GM23338 (cell line): Measurements from ENCODE around the gene LDLRAD3. TPM values are rescaled to one million over a fixed set of nuclear protein-coding genes. Genes with fewer than 3 reads are reported as not detected.

Experiments
- ATAC-seq: fragments of 200-7000 bp; cut with Tn5 transposase; 3 replicates; pipeline ENCODE4 v1.9.1; 2020
- DNase-seq: peaks from one replicate; pipeline ENCODE4 v3.0.0-alpha.2; 2015; ENCODE audit warnings: low spot score
- H2AFZ ChIP-seq: fragments of 200-600 bp; sonication (generic); 2 replicates; pipeline ENCODE4 v1.8.0; 2016; ENCODE audit warnings: antibody characterized with exemption, mild to moderate bottlenecking, moderate library complexity
- H3F3A ChIP-seq: fragments of 200-600 bp; sonication (generic); replicated peaks from 2 replicates; pipeline ENCODE4 v1.8.0; 2017; ENCODE audit warnings: antibody characterized with exemption, mixed run types, low read depth
- H3K27ac ChIP-seq: fragments of 200-600 bp; sonication (generic); 2 replicates; pipeline ENCODE4 v1.6.1; 2016; ENCODE audit warnings: low read depth
- H3K27me3 ChIP-seq: fragments of 200-600 bp; sonication (generic); 2 replicates; pipeline ENCODE4 v1.8.0; 2016; ENCODE audit warnings: mild to moderate bottlenecking, mixed run types, moderate library complexity; ENCODE audit not compliant: insufficient read depth
- H3K36me3 ChIP-seq: fragments of 200-600 bp; sonication (generic); 2 replicates; pipeline ENCODE4 v1.8.0; 2016; ENCODE audit warnings: mild to moderate bottlenecking; ENCODE audit not compliant: insufficient read depth
- H3K4me1 ChIP-seq: fragments of 200-600 bp; sonication (generic); 2 replicates; pipeline ENCODE4 v1.8.0; 2016; ENCODE audit warnings: mild to moderate bottlenecking, moderate library complexity; ENCODE audit not compliant: insufficient read depth
- H3K4me2 ChIP-seq: fragments of 200-600 bp; sonication (generic); 2 replicates; pipeline ENCODE4 v1.7.1; 2017; ENCODE audit warnings: mixed run types
- H3K4me3 ChIP-seq: fragments of 200-600 bp; sonication (generic); 2 replicates; pipeline ENCODE4 v1.6.1; 2016; ENCODE audit warnings: mixed run types
- H3K79me2 ChIP-seq: fragments of 200-600 bp; sonication (generic); replicated peaks from 2 replicates; pipeline ENCODE4 v1.8.0; 2017; ENCODE audit warnings: mild to moderate bottlenecking; ENCODE audit not compliant: insufficient read depth
- H3K9me2 ChIP-seq: fragments of 200-600 bp; sonication (generic); 2 replicates; pipeline ENCODE4 v1.8.0; 2017; ENCODE audit not compliant: insufficient read depth
- H4K20me1 ChIP-seq: fragments of 200-600 bp; sonication (generic); replicated peaks from 2 replicates; pipeline ENCODE4 v1.8.0; 2017; ENCODE audit warnings: mild to moderate bottlenecking; ENCODE audit not compliant: insufficient read depth
- H3K27ac Mint-ChIP-seq: 2 replicates; pipeline ENCODE4 v1.8.0; 2020; ENCODE audit warnings: inconsistent platforms, mild to moderate bottlenecking, moderate library complexity, mixed read lengths
- H3K27me3 Mint-ChIP-seq: 3 replicates; pipeline ENCODE4 v1.8.0; 2022; ENCODE audit warnings: low read depth, mild to moderate bottlenecking, moderate library complexity, mixed read lengths, inconsistent platforms; ENCODE audit not compliant: insufficient read depth, poor library complexity
- H3K36me3 Mint-ChIP-seq: 3 replicates; pipeline ENCODE4 v1.8.0; 2021; ENCODE audit warnings: low read depth, mild to moderate bottlenecking, inconsistent platforms, moderate library complexity, mixed read lengths
- H3K4me1 Mint-ChIP-seq: 3 replicates; pipeline ENCODE4 v1.8.0; 2020; ENCODE audit warnings: mild to moderate bottlenecking, inconsistent platforms, mixed read lengths
- H3K4me3 Mint-ChIP-seq: 3 replicates; pipeline ENCODE4 v1.8.0; 2021; ENCODE audit warnings: moderate library complexity, mild to moderate bottlenecking, inconsistent platforms, mixed read lengths
- H3K9me3 Mint-ChIP-seq: 3 replicates; pipeline ENCODE4 v1.8.0; 2020; ENCODE audit warnings: moderate library complexity, mild to moderate bottlenecking, inconsistent platforms, mixed read lengths
- CREB1 ChIP-seq: fragments of 250-450 bp; sonication (Bioruptor Pico); IDR thresholded peaks from 2 replicates; pipeline ENCODE4 v1.5.0; 2020; ENCODE audit warnings: low read depth, mild to moderate bottlenecking, moderate library complexity
- EZH2 ChIP-seq: fragments of 200-600 bp; sonication (generic); IDR thresholded peaks from one replicate; pipeline ENCODE4 v1.8.0; 2017; ENCODE audit warnings: antibody characterized with exemption, mild to moderate bottlenecking, low read depth; ENCODE audit not compliant: unreplicated experiment
- EZH2phosphoT487 ChIP-seq: fragments of 200-600 bp; sonication (generic); IDR thresholded peaks from one replicate; pipeline ENCODE4 v1.8.1; 2018; ENCODE audit warnings: antibody characterized with exemption; ENCODE audit not compliant: unreplicated experiment
- JUNB ChIP-seq: IDR thresholded peaks from one replicate; pipeline ENCODE4 v1.6.1; 2016; ENCODE audit warnings: antibody characterized with exemption; ENCODE audit not compliant: unreplicated experiment
- NANOG ChIP-seq: IDR thresholded peaks from 2 replicates; pipeline ENCODE4 v1.6.1; 2016; ENCODE audit warnings: antibody characterized with exemption, borderline replicate concordance
- POLR2AphosphoS5 ChIP-seq: IDR thresholded peaks from 2 replicates; pipeline ENCODE4 v1.6.1; 2016; ENCODE audit warnings: antibody characterized with exemption, low read depth
- STAT1 ChIP-seq: IDR thresholded peaks from one replicate; pipeline ENCODE4 v1.6.1; 2016; ENCODE audit warnings: antibody characterized with exemption; ENCODE audit not compliant: unreplicated experiment
- ZNF114 ChIP-seq: fragments of 250-450 bp; sonication (Bioruptor Pico); IDR thresholded peaks from 2 replicates; pipeline ENCODE4 v1.5.0; 2020; ENCODE audit warnings: mild to moderate bottlenecking, moderate library complexity
- ZNF331 ChIP-seq: fragments of 250-450 bp; sonication (Bioruptor Pico); IDR thresholded peaks from 2 replicates; pipeline ENCODE4 v1.5.0; 2020; ENCODE audit warnings: low read depth, mild to moderate bottlenecking, moderate library complexity
- polyA plus RNA-seq: library from polyadenylated mRNA; unstranded; fragments of >200 nt; fragmentation: Nextera tagmentation; extraction: Ambion mirVana; gene quantifications from 2 replicates; pipeline ENCODE4 v1.2.1, GENCODE V29; 2016
- total RNA-seq: library from RNA; depleted of rRNA; stranded (reverse); fragments of >200 nt; shearing (Covaris generic); gene quantifications from 2 replicates; pipeline ENCODE4 v1.2.3, GENCODE V29; 2014
- TF ChIP-seq, protein P1 (sequence below), 2 experiments: fragments of 200-600 bp in 1 of 2; sonication (generic) in 1 of 2; conservative IDR thresholded peaks; 2 replicates each; pipeline versions ENCODE4 v1.5.1 to v1.6.1; 2016 to 2017; ENCODE audit warnings: antibody characterized with exemption in 2 of 2, low read depth in 2 of 2, mild to moderate bottlenecking in 2 of 2, moderate library complexity in 1 of 2
- TF ChIP-seq, protein P2 (sequence below): fragments of 250-450 bp; sonication (Bioruptor Pico); IDR thresholded peaks from 2 replicates; pipeline ENCODE4 v1.5.0; 2020; ENCODE audit warnings: mild to moderate bottlenecking, moderate library complexity
- TF ChIP-seq, protein P3 (sequence below): IDR thresholded peaks from one replicate; pipeline ENCODE4 v1.6.1; 2018; ENCODE audit warnings: antibody characterized with exemption; ENCODE audit not compliant: unreplicated experiment
- TF ChIP-seq, protein P4 (sequence below): IDR thresholded peaks from 2 replicates; pipeline ENCODE4 v1.6.1; 2016; ENCODE audit warnings: antibody characterized with exemption

LDLRAD3 gene
- total and polyA plus RNA-seq, 2 experiments from 2014 or later: 8.5 to 19.4 TPM

DNA sequence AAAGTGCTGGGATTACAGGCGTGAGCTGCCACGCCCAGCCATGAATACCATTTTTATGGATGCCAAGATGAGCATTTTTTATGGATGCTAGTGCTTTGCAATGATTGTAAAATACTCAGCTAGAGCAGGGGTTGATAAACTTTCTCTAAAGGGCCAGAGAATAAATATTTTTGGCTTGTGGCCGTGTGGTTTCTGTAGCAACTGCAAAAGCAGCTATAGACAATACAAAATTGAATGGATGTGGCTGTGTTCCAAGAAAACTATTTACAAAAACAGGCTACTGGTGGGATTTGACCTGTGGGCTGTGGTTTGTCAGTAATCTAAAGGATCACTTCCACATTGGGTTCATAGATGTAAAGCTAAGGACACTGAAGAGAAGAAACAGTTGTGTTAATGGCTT is 289.3 kb downstream of the LDLRAD3 start:
- H3K4me3 Mint-ChIP-seq: no peak overlapping the region
- H3K4me3 ChIP-seq: no peak overlapping the region
- no peaks in the 10 kb centered on the region for H3K36me3 ChIP-seq
- H3K27me3 Mint-ChIP-seq: peaks cover 2% of the 10 kb centered on the region
- H3K27ac Mint-ChIP-seq: no peak overlapping the region
- H3K36me3 Mint-ChIP-seq: peaks cover 16% of the 10 kb centered on the region; the same call in 1 of the 3 replicates
- no peaks in the 10 kb centered on the region for H3F3A ChIP-seq
- peaks cover 15% of the 10 kb centered on the region; the same call in 1 of the 2 replicates for H3K9me2 ChIP-seq
- H3K9me3 Mint-ChIP-seq: no peaks in the 10 kb centered on the region; the same call in 2 of the 3 replicates
- no peaks in the 10 kb centered on the region for H3K79me2 ChIP-seq
- no peaks in the 10 kb centered on the region for H3K4me1 Mint-ChIP-seq
- no peaks in the 10 kb centered on the region for H4K20me1 ChIP-seq
- H3K4me1 ChIP-seq: peaks cover 3% of the 10 kb centered on the region; the same call in 1 of the 2 replicates
- no peak overlapping the region for H3K27ac ChIP-seq
- no peak overlapping the region for H3K4me2 ChIP-seq
- DNase-seq (no peak), ATAC-seq (no peak)
- H3K27me3 ChIP-seq: no peaks in the 10 kb centered on the region
- H2AFZ ChIP-seq: no peak overlapping the region
- TF ChIP-seq, protein P1, sequence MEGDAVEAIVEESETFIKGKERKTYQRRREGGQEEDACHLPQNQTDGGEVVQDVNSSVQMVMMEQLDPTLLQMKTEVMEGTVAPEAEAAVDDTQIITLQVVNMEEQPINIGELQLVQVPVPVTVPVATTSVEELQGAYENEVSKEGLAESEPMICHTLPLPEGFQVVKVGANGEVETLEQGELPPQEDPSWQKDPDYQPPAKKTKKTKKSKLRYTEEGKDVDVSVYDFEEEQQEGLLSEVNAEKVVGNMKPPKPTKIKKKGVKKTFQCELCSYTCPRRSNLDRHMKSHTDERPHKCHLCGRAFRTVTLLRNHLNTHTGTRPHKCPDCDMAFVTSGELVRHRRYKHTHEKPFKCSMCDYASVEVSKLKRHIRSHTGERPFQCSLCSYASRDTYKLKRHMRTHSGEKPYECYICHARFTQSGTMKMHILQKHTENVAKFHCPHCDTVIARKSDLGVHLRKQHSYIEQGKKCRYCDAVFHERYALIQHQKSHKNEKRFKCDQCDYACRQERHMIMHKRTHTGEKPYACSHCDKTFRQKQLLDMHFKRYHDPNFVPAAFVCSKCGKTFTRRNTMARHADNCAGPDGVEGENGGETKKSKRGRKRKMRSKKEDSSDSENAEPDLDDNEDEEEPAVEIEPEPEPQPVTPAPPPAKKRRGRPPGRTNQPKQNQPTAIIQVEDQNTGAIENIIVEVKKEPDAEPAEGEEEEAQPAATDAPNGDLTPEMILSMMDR (conservative IDR thresholded peaks at IDR 0.05; ENCODE audit: low read depth in 2 of 2): no peak
- TF ChIP-seq POLR2AphosphoS5: no peak
- TF ChIP-seq, protein P2, sequence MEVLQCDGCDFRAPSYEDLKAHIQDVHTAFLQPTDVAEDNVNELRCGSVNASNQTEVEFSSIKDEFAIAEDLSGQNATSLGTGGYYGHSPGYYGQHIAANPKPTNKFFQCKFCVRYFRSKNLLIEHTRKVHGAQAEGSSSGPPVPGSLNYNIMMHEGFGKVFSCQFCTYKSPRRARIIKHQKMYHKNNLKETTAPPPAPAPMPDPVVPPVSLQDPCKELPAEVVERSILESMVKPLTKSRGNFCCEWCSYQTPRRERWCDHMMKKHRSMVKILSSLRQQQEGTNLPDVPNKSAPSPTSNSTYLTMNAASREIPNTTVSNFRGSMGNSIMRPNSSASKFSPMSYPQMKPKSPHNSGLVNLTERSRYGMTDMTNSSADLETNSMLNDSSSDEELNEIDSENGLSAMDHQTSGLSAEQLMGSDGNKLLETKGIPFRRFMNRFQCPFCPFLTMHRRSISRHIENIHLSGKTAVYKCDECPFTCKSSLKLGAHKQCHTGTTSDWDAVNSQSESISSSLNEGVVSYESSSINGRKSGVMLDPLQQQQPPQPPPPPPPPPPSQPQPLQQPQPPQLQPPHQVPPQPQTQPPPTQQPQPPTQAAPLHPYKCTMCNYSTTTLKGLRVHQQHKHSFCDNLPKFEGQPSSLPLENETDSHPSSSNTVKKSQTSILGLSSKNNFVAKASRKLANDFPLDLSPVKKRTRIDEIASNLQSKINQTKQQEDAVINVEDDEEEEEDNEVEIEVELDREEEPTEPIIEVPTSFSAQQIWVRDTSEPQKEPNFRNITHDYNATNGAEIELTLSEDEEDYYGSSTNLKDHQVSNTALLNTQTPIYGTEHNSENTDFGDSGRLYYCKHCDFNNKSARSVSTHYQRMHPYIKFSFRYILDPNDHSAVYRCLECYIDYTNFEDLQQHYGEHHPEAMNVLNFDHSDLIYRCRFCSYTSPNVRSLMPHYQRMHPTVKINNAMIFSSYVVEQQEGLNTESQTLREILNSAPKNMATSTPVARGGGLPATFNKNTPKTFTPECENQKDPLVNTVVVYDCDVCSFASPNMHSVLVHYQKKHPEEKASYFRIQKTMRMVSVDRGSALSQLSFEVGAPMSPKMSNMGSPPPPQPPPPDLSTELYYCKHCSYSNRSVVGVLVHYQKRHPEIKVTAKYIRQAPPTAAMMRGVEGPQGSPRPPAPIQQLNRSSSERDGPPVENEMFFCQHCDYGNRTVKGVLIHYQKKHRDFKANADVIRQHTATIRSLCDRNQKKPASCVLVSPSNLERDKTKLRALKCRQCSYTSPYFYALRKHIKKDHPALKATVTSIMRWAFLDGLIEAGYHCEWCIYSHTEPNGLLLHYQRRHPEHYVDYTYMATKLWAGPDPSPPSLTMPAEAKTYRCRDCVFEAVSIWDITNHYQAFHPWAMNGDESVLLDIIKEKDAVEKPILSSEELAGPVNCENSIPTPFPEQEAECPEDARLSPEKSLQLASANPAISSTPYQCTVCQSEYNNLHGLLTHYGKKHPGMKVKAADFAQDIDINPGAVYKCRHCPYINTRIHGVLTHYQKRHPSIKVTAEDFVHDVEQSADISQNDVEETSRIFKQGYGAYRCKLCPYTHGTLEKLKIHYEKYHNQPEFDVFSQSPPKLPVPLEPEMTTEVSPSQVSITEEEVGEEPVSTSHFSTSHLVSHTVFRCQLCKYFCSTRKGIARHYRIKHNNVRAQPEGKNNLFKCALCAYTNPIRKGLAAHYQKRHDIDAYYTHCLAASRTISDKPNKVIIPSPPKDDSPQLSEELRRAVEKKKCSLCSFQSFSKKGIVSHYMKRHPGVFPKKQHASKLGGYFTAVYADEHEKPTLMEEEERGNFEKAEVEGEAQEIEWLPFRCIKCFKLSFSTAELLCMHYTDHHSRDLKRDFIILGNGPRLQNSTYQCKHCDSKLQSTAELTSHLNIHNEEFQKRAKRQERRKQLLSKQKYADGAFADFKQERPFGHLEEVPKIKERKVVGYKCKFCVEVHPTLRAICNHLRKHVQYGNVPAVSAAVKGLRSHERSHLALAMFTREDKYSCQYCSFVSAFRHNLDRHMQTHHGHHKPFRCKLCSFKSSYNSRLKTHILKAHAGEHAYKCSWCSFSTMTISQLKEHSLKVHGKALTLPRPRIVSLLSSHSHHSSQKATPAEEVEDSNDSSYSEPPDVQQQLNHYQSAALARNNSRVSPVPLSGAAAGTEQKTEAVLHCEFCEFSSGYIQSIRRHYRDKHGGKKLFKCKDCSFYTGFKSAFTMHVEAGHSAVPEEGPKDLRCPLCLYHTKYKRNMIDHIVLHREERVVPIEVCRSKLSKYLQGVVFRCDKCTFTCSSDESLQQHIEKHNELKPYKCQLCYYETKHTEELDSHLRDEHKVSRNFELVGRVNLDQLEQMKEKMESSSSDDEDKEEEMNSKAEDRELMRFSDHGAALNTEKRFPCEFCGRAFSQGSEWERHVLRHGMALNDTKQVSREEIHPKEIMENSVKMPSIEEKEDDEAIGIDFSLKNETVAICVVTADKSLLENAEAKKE: no peak
- no peak for TF ChIP-seq EZH2phosphoT487
- no peak for TF ChIP-seq STAT1
- TF ChIP-seq, protein P3, sequence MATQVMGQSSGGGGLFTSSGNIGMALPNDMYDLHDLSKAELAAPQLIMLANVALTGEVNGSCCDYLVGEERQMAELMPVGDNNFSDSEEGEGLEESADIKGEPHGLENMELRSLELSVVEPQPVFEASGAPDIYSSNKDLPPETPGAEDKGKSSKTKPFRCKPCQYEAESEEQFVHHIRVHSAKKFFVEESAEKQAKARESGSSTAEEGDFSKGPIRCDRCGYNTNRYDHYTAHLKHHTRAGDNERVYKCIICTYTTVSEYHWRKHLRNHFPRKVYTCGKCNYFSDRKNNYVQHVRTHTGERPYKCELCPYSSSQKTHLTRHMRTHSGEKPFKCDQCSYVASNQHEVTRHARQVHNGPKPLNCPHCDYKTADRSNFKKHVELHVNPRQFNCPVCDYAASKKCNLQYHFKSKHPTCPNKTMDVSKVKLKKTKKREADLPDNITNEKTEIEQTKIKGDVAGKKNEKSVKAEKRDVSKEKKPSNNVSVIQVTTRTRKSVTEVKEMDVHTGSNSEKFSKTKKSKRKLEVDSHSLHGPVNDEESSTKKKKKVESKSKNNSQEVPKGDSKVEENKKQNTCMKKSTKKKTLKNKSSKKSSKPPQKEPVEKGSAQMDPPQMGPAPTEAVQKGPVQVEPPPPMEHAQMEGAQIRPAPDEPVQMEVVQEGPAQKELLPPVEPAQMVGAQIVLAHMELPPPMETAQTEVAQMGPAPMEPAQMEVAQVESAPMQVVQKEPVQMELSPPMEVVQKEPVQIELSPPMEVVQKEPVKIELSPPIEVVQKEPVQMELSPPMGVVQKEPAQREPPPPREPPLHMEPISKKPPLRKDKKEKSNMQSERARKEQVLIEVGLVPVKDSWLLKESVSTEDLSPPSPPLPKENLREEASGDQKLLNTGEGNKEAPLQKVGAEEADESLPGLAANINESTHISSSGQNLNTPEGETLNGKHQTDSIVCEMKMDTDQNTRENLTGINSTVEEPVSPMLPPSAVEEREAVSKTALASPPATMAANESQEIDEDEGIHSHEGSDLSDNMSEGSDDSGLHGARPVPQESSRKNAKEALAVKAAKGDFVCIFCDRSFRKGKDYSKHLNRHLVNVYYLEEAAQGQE: no peak
- no peak for TF ChIP-seq NANOG
- TF ChIP-seq CREB1 (CRISPR knock-in tag): no peak
- TF ChIP-seq EZH2: no peak
- TF ChIP-seq, protein P4, sequence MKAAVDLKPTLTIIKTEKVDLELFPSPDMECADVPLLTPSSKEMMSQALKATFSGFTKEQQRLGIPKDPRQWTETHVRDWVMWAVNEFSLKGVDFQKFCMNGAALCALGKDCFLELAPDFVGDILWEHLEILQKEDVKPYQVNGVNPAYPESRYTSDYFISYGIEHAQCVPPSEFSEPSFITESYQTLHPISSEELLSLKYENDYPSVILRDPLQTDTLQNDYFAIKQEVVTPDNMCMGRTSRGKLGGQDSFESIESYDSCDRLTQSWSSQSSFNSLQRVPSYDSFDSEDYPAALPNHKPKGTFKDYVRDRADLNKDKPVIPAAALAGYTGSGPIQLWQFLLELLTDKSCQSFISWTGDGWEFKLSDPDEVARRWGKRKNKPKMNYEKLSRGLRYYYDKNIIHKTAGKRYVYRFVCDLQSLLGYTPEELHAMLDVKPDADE: no peak
- no peak for TF ChIP-seq JUNB
- no peak for TF ChIP-seq ZNF331 (CRISPR knock-in tag)
- no peak for TF ChIP-seq ZNF114 (CRISPR knock-in tag)
